ENCODE data around the gene CRHR2. TPM values are rescaled to one million over a fixed set of nuclear protein-coding genes. Genes with fewer than 3 reads are reported as not detected.

The CRHR2 gene
- total and polyA plus RNA-seq, 11 donors, result 0.06 to 1.6 (median 0.71) TPM; not detected in 1

GRCh38 chr7:30690011-30690410, 7.8 kb upstream of the CRHR2 start:
- intact Hi-C loops (cut with DNase I), result no loop called here

GRCh38 chr7:30688718-30689221, 6.5 kb upstream of the CRHR2 start:
- WGBS, 4 donors, result 57 to 67% (median 62%) methylated on average over 3 to 5 of the region's 5 CpGs
- no peak for DNase-seq
- Histone ChIP-seq H3K36me3 (no peaks in the 10 kb centered on the region), H3K27me3 (peaks cover 0 to 7% (median 0%) of the 10 kb centered on the region in 9 donors), H3K4me3 (no peak overlapping the region), H3K27ac (no peak overlapping the region), H3K4me1 (peaks cover 0 to 6% (median 0%) of the 10 kb centered on the region in 12 donors), H3K9me3 (no peaks in the 10 kb centered on the region)
- TF ChIP-seq CTCF (IDR thresholded peaks at IDR 0.05), result no peak
- no peak for TF ChIP-seq POLR2A (IDR thresholded peaks at IDR 0.05)
- intact Hi-C loops (cut with DNase I), result loop anchor here in 3 of 10 donors (5.0 kb wide), 2 partner anchors 49 to 54 kb away; no protein-coding TSS in a partner anchor
- ATAC-seq, result no peak

More at GRCh38 chr7:30690011-30690410, 7.8 kb upstream of the CRHR2 start:
- 91 to 95% (median 93%) methylated on average over 7 of the region's 7 CpGs for WGBS, 4 donors
- Histone ChIP-seq H3K36me3 (no peaks in the 10 kb centered on the region), H3K27me3 (peaks cover 0 to 2% (median 0%) of the 10 kb centered on the region in 9 donors), H3K4me1 (peaks cover 0 to 13% (median 7%) of the 10 kb centered on the region in 12 donors), H3K4me3 (no peak overlapping the region), H3K9me3 (no peaks in the 10 kb centered on the region), H3K27ac (no peak overlapping the region)
- no peak for DNase-seq
- no peak for TF ChIP-seq POLR2A (IDR thresholded peaks at IDR 0.05)
- TF ChIP-seq CTCF (IDR thresholded peaks at IDR 0.05), result no peak
- ATAC-seq, result no peak

GRCh38 chr7:30687604-30688003, 5.3 kb upstream of the CRHR2 start:
- Histone ChIP-seq H3K27me3 (peaks cover 0 to 18% (median 2%) of the 10 kb centered on the region in 9 donors), H3K36me3 (no peaks in the 10 kb centered on the region), H3K4me3 (no peak overlapping the region), H3K9me3 (no peaks in the 10 kb centered on the region), H3K27ac (no peak overlapping the region), H3K4me1 (peaks cover 0 to 9% (median 2%) of the 10 kb centered on the region in 12 donors)
- intact Hi-C loops (cut with DNase I), result loop anchor here in 3 of 10 donors (5.0 kb wide), 2 partner anchors 50 to 55 kb away; no protein-coding TSS in a partner anchor
- TF ChIP-seq CTCF (IDR thresholded peaks at IDR 0.05) (no peak), POLR2A (IDR thresholded peaks at IDR 0.05) (no peak)
- 58 to 81% (median 75%) methylated on average over 4 to 6 of the region's 6 CpGs for WGBS, 4 donors
- DNase-seq (no peak), ATAC-seq (no peak)

- DNase-seq (no peak), ATAC-seq (no peak)
- no peak for TF ChIP-seq CTCF (IDR thresholded peaks at IDR 0.05)
- TF ChIP-seq POLR2A (IDR thresholded peaks at IDR 0.05), result no peak
- Histone ChIP-seq H3K4me3 (peak overlapping the region in 5 of 12 donors; percentile 54 to 67 (median 60)), H3K36me3 (no peaks in the 10 kb centered on the region), H3K27ac (no peak overlapping the region), H3K9me3 (no peaks in the 10 kb centered on the region), H3K27me3 (peaks cover 13 to 48% (median 32%) of the 10 kb centered on the region in 9 donors), H3K4me1 (peaks cover 4 to 22% (median 14%) of the 10 kb centered on the region in 12 donors)
- 56 to 61% (median 58%) methylated on average over 2 of the region's 2 CpGs for WGBS, 4 donors
- intact Hi-C loops (cut with DNase I), result loop anchor here in 4 of 10 donors (5.0 kb wide), 2 partner anchors 53 to 58 kb away; no protein-coding TSS in a partner anchor
Observed at GRCh38 chr7:30684351-30684750, 2.1 kb upstream of the CRHR2 start.

Measured in heart left ventricle (tissue), 16 donors.